NCI-H446 treated with DMSO at 0.1 percent for 48 hours (cell line): ENCODE data around the gene SERPINE1.
"Not testable (repeated sequence)": the region's sequence is repeated elsewhere in the genome, so short reads cannot be mapped to it uniquely, and the experiment has no call there.

ENCODE experiments used
- DNase-seq: peaks from one replicate; lab custom pipeline; 2025; lab: John Stamatoyannopoulos, UW

Gene SERPINE1

DNA sequence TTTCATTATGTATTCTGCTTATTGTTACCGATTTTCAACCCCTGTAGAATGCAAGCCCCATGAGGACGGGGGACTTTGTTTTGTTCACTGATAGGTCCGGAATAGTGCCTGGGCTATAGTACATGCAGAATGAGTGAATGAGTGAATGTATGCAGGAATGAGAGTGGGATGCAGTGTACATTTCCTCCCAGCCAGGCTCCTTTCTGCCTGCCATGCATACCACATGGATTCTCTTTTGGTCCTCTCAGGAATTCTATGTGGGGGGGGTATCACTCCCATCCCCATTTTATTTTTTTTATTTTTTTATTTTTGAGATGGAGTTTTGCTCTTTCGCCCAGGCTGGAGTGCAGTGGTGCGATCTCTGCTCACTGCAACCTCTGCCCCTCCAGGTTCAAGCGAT is 24.9 kb upstream of the SERPINE1 start:
- DNase-seq: no peak

DNA sequence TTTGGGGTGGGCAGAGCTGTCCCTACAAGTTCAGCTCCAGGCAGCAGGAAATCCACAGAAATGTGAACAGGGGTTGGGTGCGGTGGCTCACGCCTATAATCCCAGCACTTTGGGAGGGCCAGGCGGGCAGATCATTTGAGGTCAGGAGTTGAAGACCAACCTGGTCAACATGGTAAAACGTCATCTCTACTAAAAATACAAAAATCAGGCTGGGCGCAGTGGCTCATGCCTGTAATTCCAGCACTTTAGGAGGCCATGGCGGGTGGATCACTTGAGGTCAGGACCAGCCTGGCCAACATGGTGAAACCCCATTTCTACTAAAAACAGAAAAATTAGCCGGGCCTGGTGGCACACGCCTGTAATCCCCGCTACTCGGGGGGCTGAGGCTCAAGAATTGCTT is 23.2 kb upstream of the SERPINE1 start:
- DNase-seq: not testable (repeated sequence)

DNA sequence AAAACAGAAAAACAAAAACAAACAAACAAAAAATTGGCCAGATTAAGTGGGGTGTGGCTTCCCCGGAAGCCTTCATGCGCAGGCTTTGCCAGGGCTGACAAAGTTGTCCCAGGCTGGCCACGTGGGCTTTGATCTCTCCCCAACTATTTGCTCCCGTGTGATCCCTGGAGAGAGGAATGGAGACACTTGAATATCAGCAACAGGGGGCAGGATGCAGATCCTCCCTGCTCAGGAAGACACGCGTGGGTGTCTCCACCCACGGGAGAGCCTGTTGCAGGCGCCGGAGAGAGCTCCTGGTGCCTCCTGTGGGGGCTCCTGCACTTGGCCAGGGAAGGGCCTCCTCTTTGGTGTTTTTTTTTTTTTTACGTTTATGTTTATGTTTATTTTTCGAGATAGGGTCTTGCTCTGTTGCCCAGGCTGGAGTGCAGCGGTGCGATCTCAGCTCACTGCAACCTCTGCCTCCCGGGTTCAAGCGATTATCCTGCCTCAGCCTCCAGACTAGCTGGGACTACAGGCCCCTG is 22.7 kb upstream of the SERPINE1 start:
- DNase-seq: no peak

DNA sequence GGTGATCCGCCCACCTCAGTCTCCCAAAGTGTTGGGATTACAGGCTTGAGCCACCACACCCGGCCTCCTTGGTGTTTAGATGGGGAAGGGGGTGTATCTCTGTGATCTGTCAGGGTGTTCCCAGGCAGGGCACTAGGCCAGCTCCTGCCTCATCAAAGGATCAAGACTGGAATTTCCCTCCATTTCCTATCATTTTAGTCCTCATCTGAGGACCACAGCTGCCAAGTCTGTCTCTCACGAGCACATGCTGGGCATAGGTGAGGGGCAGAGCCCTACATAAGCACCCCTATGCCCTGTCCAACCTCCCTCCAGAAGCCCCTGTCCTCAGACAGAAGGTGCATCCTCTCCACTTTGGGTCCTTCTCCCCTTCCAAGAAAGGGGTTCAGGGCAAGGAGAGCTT is 22.1 kb upstream of the SERPINE1 start:
- no peak for DNase-seq

DNA sequence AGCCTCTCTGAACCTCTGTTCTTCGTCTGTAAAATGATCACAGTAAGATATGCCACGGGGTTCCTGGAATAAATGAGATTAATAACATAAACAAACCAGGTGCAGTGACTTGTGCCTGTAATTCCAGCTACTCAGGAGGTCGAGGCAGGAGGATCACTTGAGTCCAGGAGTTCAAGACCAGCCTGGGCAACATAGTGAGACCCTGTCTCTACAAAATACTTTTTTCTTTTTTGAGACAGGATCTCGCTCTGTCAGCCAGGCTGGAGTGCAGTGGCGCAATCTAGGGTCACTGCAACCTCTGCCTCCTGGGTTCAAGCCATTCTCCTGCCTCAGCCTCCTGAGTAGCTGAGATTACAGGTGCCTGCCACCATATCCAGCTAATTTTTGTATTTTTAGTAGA is 21.7 kb upstream of the SERPINE1 start:
- DNase-seq: not testable (repeated sequence)

DNA sequence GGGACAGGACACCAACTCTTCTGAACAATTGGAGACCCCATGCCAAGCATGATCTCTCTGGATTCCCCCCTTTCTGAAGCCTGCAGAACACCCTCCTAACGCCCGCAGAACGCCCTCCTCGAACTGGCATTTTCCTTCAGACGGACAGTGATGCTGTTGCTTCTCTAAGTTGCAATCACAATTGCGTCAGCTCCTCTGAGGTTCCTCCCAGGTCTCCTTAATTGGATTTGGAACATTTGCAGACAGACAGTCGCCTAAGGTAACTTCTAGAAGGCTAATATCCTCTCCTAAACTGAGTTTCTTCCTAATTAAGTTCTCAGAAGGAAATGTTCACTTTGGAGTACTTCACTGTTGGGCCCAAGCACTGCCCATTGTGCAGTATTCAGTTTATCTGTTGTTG is 20.5 kb upstream of the SERPINE1 start:
- DNase-seq: no peak

DNA sequence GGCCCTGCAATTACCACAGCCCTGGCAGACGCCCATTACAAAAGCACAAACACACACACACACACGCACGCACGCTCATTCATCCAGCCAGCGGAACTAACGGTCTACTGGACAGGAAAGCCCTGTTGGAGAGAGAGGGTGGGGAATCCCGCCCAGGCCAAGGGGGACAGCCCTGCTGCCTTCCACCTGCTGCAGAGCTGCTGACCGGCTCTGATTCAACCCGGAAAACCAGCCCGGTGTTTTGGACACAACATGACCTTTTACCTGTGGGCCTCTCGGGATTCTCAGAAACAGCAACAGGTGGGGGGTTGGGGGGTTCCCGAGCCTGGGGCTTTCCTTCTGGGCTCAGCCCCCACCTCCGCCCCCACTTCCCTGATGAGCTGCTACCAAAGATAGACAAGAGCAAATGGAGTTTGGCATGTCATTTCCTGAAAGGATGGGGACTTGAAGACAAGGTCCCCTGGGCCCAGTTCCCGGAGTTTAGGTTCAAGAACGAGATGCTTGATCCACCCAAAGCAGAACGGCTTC is 18.5 kb upstream of the SERPINE1 start:
- DNase-seq: no peak

DNA sequence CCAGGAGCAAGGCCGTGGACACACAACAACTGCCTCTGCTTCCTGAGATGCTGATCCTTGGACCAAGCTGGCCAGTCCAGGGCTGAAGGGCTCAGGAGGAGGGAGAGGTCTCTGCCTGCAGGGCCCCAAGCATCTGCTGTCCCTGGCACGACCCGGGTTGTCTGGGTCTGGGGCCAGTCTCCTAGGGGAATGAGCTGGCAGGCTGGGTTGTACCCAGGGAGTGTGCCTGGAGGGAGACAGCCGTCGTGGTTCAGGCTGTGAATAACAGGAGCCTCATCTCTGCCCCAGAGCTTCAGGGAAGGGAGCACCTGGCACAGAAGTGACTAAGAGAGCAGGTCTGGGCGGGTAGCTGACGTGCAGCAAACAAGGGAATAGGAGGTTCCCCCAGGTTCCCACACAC is 17.9 kb upstream of the SERPINE1 start:
- DNase-seq: no peak

DNA sequence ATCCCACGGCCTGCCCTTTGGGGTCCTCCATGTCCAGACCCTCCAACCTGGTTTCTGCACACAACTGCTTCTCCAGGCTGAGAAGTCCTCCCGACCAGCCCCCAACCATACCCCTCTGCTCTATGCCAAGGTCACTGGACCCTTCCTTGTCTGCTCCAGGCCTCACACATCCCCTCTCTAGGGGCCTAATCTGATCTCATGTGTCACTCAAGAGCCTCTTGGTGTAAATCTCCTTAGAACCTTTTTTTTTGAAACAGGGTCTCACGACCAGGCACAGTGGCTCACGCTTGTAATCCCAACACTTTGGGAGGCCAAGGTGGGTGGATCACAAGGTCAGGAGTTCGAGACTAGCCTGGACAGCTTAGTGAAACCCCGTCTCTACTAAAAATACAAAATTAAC is 17.5 kb upstream of the SERPINE1 start:
- no peak for DNase-seq

DNA sequence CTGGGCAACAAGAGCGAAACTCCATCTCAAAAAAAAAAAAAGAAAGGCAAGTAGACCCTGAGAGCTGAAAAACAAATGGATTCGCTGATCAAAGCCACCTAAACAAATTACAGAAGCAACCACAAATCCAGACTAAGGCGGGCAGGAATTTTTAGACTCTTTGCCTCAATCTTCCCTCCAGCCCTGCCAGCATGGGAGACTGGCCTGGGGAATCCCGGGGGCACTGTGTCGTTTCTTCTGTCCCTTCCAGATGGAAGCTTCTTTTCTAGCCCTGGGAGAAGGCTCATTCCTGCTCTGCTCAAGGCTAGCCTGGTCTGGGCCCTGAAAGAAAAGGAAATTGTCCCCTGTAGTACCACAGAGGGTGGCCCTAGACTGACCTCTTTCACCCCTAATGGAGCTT is 15.6 kb upstream of the SERPINE1 start:
- DNase-seq: no peak

DNA sequence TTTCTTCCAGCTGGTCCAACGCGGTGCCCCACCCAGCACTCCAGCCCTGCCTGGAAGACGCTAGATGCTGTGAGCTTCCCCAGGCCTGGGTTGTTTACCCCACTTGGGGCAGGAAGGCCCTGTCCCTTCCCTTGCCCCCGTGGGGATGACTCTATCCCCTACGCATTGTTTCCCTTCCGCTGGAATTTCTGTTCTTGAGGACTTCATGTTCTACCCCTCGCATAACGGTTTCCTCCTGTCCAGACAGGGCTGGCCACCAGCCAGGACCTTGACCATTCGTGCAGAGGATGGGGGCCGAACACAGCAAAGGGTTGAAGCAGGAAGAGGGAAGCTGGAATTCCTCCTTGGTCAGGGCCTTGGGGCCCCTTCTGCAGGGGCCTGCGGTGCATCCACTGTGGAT is 14.7 kb upstream of the SERPINE1 start:
- no peak for DNase-seq

DNA sequence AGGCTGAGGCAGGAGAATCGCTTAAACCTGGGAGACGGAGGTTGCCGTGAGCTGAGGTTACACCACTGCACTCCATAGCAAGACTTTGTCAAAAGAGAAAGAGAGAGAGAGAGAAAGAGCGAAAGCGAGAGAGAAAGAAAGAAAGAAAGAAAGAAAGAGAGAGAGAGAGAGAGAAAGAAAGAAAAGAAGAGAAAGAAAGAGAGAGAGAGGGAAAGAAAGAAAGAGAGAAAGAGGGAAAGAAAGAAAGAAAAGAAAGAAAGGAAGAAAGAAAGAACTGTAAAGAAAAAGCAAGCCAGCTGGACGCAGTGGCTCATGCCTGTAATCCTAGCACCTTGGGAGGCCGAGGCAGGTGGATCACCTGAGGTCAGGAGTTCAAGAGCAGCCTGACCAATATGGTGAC is 13.8 kb upstream of the SERPINE1 start:
- DNase-seq: not testable (repeated sequence)

DNA sequence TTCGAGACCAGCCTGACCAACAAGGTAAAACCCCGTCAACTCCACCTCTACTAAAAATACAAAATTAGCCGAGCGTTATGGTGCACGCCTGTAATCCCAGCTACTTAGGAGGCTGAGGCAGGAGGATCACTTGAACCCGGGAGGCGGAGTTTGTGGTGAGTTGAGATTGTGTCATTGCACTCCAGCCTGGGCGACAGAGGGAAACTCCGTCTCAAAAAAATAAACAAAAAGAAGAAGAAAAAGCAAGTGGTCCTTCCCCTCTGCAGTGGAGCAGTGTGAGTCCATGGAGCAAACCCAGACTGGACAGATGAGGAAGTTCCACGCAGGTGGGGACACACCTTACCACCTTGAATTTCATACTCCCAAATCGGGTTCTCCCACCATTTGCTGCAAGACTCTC is 13.1 kb upstream of the SERPINE1 start:
- no peak for DNase-seq

DNA sequence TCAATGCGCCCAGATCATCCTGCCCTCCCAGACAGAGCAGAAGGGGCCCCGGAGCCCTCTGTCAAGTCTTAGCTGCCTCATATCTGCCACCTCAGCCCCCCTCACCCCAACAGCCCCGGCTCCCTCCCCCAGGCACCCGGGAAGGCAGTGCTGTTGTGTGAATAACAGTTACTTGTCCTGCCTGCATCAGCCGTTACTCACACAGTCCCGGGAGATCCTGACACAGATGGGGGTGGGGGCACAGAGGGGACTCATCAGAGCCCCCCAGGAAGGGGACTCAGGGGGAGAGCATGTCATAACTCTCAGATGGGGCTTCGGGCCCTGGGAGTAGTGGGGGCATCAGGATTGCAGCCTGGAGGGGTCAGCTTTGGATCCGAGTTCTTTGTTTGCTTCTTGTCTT is 12.4 kb upstream of the SERPINE1 start:
- DNase-seq: no peak

DNA sequence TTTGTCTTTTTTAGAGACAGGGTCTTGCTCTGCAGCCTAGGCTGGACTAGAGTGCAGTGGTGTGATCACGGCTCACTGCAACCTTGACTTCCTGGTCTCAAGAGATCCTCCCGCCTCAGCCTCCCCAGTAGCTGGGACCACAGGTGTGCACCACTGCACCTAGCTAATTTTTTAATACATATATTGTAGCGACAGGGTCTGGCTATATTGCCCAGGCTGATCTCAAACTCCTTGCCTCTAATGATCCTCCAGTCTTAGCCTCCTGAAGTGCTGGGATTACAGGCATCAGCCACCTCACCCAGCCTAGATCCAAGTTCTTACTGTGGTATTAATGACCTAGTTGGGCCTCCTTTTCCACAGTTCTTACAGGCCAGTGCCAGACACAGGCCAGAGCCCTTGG is 11.7 kb upstream of the SERPINE1 start:
- DNase-seq: no peak

DNA sequence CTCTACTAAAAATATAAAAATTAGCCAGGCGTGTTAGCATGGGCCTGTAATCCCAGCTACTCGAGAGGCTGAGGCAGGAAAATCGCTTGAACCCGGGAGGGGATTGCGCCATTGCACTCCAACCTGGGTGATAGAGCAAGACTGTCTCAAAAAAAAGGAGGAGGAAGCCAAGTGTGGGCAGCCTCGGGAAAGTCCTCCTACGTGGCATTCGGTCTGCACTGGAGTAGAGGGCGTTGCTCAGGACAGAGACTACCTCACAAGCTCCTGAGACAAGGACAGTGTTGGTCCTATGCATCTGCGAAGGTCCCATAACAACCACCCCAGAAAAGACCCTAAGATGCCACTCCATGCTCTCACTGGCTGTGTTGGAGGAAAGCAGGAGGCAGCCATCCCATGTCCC is 10.0 kb upstream of the SERPINE1 start:
- no peak for DNase-seq

DNA sequence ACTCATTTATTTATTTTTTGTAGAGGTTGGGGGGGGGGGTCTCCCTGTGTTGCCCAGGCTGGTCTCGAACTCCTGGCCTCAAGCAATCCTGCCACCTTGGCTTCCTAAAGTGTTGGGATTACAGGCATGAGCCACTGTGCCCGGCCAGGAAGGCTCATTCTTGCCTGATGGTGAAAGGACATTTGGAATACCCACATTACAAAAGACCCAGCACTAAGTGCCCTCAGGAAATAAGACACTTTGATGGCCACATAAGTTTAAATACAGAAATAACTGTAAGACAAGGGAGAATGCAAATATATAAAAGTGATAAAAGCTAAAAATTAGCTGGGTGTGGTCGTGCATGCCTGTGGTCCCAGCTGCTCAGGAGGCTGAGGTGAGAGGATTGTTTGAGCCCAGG is 8.0 kb upstream of the SERPINE1 start:
- no peak for DNase-seq

DNA sequence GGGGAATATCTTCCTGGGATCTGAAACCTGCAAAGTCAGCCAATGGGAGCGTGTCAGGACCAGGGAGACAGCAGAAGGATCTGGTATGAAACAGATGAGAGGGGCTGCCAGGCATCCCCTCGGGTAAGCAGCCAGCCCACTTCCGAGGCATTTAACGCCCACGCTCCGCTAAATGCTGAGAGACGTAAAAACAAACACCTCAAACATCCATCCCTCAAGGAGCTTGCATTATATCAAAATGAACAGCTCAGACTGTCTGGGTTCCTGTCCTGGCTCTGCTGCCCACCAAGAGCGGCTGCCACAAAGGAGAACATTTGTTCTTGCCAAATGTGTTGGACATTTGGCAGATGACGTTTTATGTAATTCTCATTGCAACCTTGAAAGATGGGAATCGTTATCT is 7.0 kb upstream of the SERPINE1 start:
- no peak for DNase-seq

DNA sequence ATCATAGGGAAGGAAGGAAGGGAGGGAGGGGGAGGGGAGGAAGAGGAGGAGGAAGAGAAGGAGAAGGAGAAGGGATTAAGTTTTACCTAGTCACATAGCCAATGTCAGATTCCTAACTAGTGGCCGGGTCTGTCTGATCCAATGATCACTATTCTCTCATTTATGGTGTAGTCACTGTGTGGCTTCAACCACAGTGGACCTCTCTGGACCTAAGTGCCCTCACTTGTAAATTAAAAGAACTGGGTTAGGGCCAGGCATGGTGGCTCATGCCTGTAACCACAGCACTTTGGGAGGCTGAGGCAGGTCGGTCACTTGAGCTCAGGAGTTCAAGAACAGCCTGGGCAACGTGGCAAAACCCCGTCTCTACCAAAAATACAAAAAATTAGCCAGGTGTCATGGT is 6.6 kb upstream of the SERPINE1 start:
- DNase-seq: no peak

DNA sequence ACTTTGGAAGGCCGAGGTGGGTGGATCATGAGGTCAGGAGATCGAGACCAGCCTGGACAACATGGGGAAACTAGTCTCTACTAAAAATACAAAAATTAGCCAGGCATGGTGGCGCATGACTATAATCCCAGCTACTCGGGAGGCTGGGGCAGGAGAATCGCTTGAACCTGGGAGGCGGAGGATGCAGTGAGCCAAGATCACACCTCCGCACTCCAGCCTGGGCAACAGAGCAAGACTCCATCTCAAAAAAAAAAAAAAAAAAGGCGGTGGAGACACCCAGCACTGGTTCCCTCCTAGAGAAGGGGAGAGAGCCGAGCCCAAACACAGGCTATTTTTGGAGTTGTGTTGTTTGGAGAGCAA is 5.3 kb upstream of the SERPINE1 start:
- DNase-seq: not testable (repeated sequence)

DNA sequence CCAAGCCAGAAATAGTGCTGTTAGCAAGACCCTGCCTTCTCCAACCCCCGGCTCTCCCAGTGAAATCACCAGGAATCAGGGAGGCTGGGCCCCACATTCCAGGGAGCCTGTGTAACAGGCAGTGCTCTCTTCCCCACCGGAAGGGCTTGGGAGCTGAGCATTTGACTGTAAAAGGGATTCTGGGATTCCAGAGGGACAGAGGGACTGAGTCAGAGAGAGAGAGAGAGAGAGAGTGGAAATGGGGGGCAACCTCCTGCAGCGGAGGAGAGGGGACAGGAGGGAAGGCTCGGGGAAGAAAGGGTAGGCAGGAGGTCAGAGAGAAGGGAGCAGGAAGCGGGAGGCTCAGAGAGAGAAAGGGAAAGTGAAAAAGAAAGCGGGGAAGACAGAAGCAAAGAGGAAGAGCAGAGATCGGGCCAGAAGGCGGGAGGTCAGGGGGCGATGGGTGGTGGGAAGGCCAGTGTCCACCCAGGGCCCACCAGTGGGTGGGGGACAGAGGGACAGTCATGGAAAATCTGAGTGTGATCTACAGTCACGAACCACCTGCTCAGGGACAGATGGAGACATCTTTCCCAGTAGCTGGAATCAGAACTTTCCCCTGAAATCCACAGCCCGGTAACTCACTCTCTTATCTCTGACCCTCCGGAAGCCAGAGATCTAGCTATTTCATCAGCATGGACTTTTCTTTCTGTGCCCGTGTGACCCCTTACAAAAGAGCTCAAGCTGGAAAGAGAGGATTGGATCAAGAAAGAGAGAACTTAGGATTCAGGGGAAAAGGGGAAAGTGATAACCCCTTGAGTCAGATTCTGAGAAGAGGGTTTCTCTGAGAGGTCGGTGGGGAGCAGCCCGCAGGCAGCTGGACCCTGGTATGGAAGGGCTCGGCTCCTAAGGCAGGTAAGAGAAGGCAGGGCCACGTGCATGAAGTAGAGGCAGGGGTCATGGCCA is 4.6 kb upstream of the SERPINE1 start:
- DNase-seq: no peak

DNA sequence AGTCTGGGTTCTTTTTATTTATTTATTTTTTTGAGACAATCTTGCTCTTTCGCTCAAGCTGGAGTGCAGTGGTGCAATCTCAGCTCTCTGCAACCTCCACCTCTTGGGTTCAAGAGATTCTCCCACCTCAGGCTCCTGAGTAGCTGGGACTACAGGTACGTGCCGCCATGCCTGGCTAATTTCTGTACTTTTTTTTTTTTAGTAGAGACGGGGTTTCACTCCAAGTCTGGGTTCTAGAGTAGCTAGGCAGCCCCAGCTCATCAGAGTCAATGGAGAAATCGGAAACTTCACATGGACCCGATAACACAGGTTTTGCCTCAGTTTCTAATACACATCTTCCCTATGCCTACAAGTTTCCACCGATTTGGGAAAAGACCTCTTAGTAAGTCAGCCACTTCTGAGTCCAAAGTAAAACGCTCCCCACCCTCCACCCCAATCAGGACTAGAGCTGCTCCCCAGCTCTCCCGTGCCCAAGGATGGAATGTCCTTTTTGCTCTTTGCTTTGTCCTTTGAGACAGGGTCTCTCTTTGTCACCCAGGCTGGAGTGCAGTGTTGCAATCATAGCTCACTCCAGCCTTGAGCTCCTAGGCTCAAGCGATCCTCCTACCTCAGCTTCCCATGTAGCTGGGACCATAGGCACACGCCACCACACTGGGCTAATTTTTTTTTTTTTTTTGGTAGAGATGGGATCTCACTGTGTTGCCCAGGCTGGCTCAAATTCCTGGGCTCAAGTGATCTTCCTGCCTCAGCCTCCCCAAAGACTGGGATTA is 3.8 kb upstream of the SERPINE1 start:
- DNase-seq: no peak

DNA sequence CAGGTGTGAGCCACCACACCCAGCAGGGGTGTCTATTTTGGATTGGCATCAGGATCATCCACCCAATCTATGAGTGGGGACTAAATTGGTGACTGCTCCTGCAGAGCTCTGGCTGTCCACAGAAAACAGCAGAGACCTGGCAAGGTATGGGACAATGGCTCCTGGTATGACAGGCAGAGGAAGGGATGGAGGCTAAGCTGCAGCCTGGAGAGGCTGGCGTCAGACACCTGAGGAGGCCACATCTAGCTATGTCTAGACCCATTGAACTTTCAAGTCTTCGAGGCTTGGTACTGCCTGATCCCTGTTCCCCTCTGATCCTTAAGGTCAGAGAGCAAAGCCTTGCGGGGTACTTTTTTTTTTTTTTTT is 3.2 kb upstream of the SERPINE1 start:
- no peak for DNase-seq
